Measurements from ENCODE around the gene ARTN.

ARTN gene

GRCh38 chr1:43970502-43970901 is 36.9 kb downstream of the ARTN start:
- no peak for TF ChIP-seq EZH2phosphoT487 (IDR thresholded peaks at IDR 0.05; ENCODE audit: low read depth)
- H2AFZ ChIP-seq (ENCODE audit: low read depth, low read length), result no peak overlapping the region
- H3K36me3 ChIP-seq (replicated peaks; ENCODE audit: low read depth, low read length), result no peaks in the 10 kb centered on the region

GRCh38 chr1:43970911-43971310 is 37.3 kb downstream of the ARTN start:
- Histone ChIP-seq H3K4me1 (ENCODE audit: low read length) (peaks cover 18% of the 10 kb centered on the region), H3K9me3 (ENCODE audit: insufficient read depth, low read length) (no peaks in the 10 kb centered on the region), H3K27me3 (ENCODE audit: low read depth, low read length) (no peaks in the 10 kb centered on the region), H4K20me1 (ENCODE audit: insufficient read depth, low read length) (peaks cover 1% of the 10 kb centered on the region; the same call in 1 of the 2 replicates), H3K9ac (ENCODE audit: low read length) (no peak overlapping the region), H3K27ac (ENCODE audit: low read length) (no peak overlapping the region), H3K36me3 (replicated peaks; ENCODE audit: low read depth, low read length) (peaks cover 2% of the 10 kb centered on the region), H2AFZ (ENCODE audit: low read depth, low read length) (no peak overlapping the region), H3K4me3 (ENCODE audit: low read length) (peak overlapping the region; percentile 97), H3K4me2 (ENCODE audit: low read length) (peak overlapping the region; percentile 93), H3K79me2 (ENCODE audit: low read length) (peaks cover 29% of the 10 kb centered on the region)
- TF ChIP-seq CTCF (IDR thresholded peaks at IDR 0.05; ENCODE audit: low read depth, low read length), result no peak
- no peak for TF ChIP-seq EZH2phosphoT487 (IDR thresholded peaks at IDR 0.05; ENCODE audit: low read depth)

More at GRCh38 chr1:43970502-43970901, 36.9 kb downstream of the ARTN start:
- peaks cover 25% of the 10 kb centered on the region for H3K79me2 ChIP-seq (ENCODE audit: low read length)
- no peak overlapping the region for H3K27ac ChIP-seq (ENCODE audit: low read length)
- H3K9me3 ChIP-seq (ENCODE audit: insufficient read depth, low read length), result no peaks in the 10 kb centered on the region
- H3K4me3 ChIP-seq (ENCODE audit: low read length), result peak overlapping the region; percentile 97
- H3K27me3 ChIP-seq (ENCODE audit: low read depth, low read length), result no peaks in the 10 kb centered on the region
- H3K9ac ChIP-seq (ENCODE audit: low read length), result peak overlapping the region; percentile 77
- peak overlapping the region; percentile 93 for H3K4me2 ChIP-seq (ENCODE audit: low read length)
- peaks cover 15% of the 10 kb centered on the region for H3K4me1 ChIP-seq (ENCODE audit: low read length)
- H4K20me1 ChIP-seq (ENCODE audit: insufficient read depth, low read length), result no peaks in the 10 kb centered on the region

- H2AFZ ChIP-seq (ENCODE audit: low read depth, low read length), result no peak overlapping the region
- H4K20me1 ChIP-seq (ENCODE audit: insufficient read depth, low read length), result peaks cover 4% of the 10 kb centered on the region; the same call in 1 of the 2 replicates
- peaks cover 23% of the 10 kb centered on the region for H3K4me1 ChIP-seq (ENCODE audit: low read length)
- H3K9ac ChIP-seq (ENCODE audit: low read length), result no peak overlapping the region
- H3K27me3 ChIP-seq (ENCODE audit: low read depth, low read length), result no peaks in the 10 kb centered on the region
- no peak overlapping the region; the same call in 1 of the 2 replicates for H3K4me2 ChIP-seq (ENCODE audit: low read length)
- H3K9me3 ChIP-seq (ENCODE audit: insufficient read depth, low read length), result no peaks in the 10 kb centered on the region
- no peak overlapping the region for H3K27ac ChIP-seq (ENCODE audit: low read length)
- TF ChIP-seq EZH2phosphoT487 (IDR thresholded peaks at IDR 0.05; ENCODE audit: low read depth) (no peak), CTCF (IDR thresholded peaks at IDR 0.05; ENCODE audit: low read depth, low read length) (no peak)
- H3K36me3 ChIP-seq (replicated peaks; ENCODE audit: low read depth, low read length), result peaks cover 7% of the 10 kb centered on the region
- H3K4me3 ChIP-seq (ENCODE audit: low read length), result no peak overlapping the region
- H3K79me2 ChIP-seq (ENCODE audit: low read length), result peaks cover 34% of the 10 kb centered on the region
Measured at GRCh38 chr1:43971336-43971980, 37.9 kb downstream of the ARTN start.

GRCh38 chr1:43973981-43974442 is 40.4 kb downstream of the ARTN start:
- H3K79me2 ChIP-seq (ENCODE audit: low read length), result peaks cover 59% of the 10 kb centered on the region
- H3K4me3 ChIP-seq (ENCODE audit: low read length), result peak overlapping the region; percentile 87
- no peaks in the 10 kb centered on the region for H3K27me3 ChIP-seq (ENCODE audit: low read depth, low read length)
- peaks cover 31% of the 10 kb centered on the region for H3K4me1 ChIP-seq (ENCODE audit: low read length)
- H3K9ac ChIP-seq (ENCODE audit: low read length), result peak overlapping the region; percentile 70
- no peak for TF ChIP-seq EZH2phosphoT487 (IDR thresholded peaks at IDR 0.05; ENCODE audit: low read depth)
- H3K9me3 ChIP-seq (ENCODE audit: insufficient read depth, low read length), result no peaks in the 10 kb centered on the region
- peak overlapping the region; percentile 82 for H2AFZ ChIP-seq (ENCODE audit: low read depth, low read length)
- H3K4me2 ChIP-seq (ENCODE audit: low read length), result peak overlapping the region; percentile 93
- peak overlapping the region; percentile 51 for H3K27ac ChIP-seq (ENCODE audit: low read length)
- H3K36me3 ChIP-seq (replicated peaks; ENCODE audit: low read depth, low read length), result peaks cover 20% of the 10 kb centered on the region
- H4K20me1 ChIP-seq (ENCODE audit: insufficient read depth, low read length), result peaks cover 4% of the 10 kb centered on the region; the same call in 1 of the 2 replicates
